ENCODE measurements around the gene AP3B1.

DNA sequence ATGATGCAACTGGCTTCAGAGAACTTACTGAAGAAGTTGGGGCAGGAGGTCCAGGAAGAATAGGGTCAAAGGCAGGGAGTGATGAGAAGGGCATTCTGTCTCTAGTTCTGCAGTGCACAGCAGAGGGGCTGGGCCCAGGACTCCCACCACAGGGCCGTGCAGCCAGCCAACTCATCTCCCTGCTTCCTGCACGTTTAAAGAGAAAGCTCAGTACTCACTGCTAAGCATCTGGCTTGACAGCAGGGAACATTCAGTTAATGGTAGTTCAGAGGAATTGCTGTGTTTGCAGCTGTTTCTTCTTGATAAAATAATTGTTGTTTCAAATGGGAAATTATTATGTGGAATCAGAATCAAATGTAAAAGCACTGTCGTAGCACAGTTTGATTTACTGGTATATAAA is 40.3 kb upstream of the AP3B1 start:
- TF ChIP-seq CTCF (IDR thresholded peaks at IDR 0.05) (no peak), POLR2A (IDR thresholded peaks at IDR 0.05) (no peak), EP300 (IDR thresholded peaks at IDR 0.05) (no peak)

Measured in upper lobe of left lung (tissue), 4 donors.